Kidney (tissue), 14 donors: ENCODE results near the gene PLD2. TPM values are rescaled to one million over a fixed set of nuclear protein-coding genes. Genes with fewer than 3 reads are reported as not detected.

Source experiments
- DNase-seq, 5 donors: peaks; one replicate each; pipeline ENCODE4 v3.0.0-alpha.2; 2013 to 2020
- FAIRE-seq: peaks from 2 replicates; lab custom pipeline; 2012; peaks lifted over from hg19 to GRCh38; lab: Jason Lieb, UNC
- H3K27ac ChIP-seq, 2 donors: one replicate each; pipeline ENCODE4 v1.7.0; 2013; ENCODE audit warnings: low read depth in 2 of 2, low read length in 2 of 2, inconsistent platforms in 1 of 2
- H3K27me3 ChIP-seq: one replicate; pipeline ENCODE4 v1.7.1; 2013; ENCODE audit warnings: low read length, inconsistent platforms; ENCODE audit not compliant: control insufficient read depth, insufficient read depth
- H3K36me3 ChIP-seq, 3 donors: one replicate each; pipeline versions ENCODE4 v1.7.0 to v1.7.1; 2013; ENCODE audit warnings: low read length in 3 of 3, control low read depth in 1 of 3, inconsistent platforms in 1 of 3; ENCODE audit not compliant: insufficient read depth in 3 of 3, control insufficient read depth in 2 of 3
- H3K4me1 ChIP-seq, 3 donors: one replicate each; pipeline versions ENCODE4 v1.7.0 to v1.7.1; 2013; ENCODE audit warnings: low read length in 3 of 3, inconsistent platforms in 1 of 3, low read depth in 1 of 3; ENCODE audit not compliant: control insufficient read depth in 2 of 3, insufficient read depth in 2 of 3
- H3K4me3 ChIP-seq, 3 donors: one replicate each; pipeline versions ENCODE4 v1.7.0 to v1.8.1; 2013; ENCODE audit warnings: low read length in 3 of 3, control low read depth in 1 of 3, inconsistent platforms in 1 of 3
- H3K9ac ChIP-seq, 3 donors: one replicate each; pipeline versions ENCODE4 v1.7.0 to v1.7.1; 2013; ENCODE audit warnings: low read length in 3 of 3, control low read depth in 1 of 3, inconsistent platforms in 1 of 3
- H3K9me3 ChIP-seq, 3 donors: one replicate each; pipeline versions ENCODE4 v1.7.0 to v1.7.1; 2013; ENCODE audit warnings: low read length in 3 of 3, control low read depth in 1 of 3, inconsistent platforms in 1 of 3; ENCODE audit not compliant: control insufficient read depth in 2 of 3, insufficient read depth in 1 of 3
- CTCF ChIP-seq: IDR thresholded peaks from 3 replicates; pipeline ENCODE4 v1.5.1; 2012; ENCODE audit warnings: mild to moderate bottlenecking, moderate library complexity, borderline replicate concordance; ENCODE audit not compliant: insufficient read depth; ENCODE audit errors: extremely low read depth
- intact Hi-C: fragments of 100-400 bp; cut with DNase I; formaldehyde crosslinking; loops from one replicate; pipeline ENCODE4 v1.11.1; 2022
- polyA plus RNA-seq: library from polyadenylated mRNA; stranded (reverse); fragments of 350-450 nt; fragmentation: Illumina TruSeq; extraction: RNeasy Lipid Tissue Mini Kit (QIAGEN cat#74804); gene quantifications from one replicate; pipeline ENCODE4 v1.2.3, GENCODE V29; 2014; ENCODE audit warnings: low read depth, low replicate concordance; ENCODE audit not compliant: insufficient read depth
- total RNA-seq: library from RNA; stranded (reverse); fragmentation: NEBNext Ultra II Directional; extraction: Animal tissue kit (Norgen Biotek cat#: 25700); gene quantifications from one replicate; pipeline ENCODE4 v1.2.1, GENCODE V29; 2021
- donor health status: control.
- donor health status: control.
- donor health status: control.
- donor health status: control.
- donor health status: control.
- donor health status: DM: yes; HTN: yes; CAD: no.
- donor health status: Normal renal cell carcinoma (clear cell type).

PLD2 gene
- total and polyA plus RNA-seq, 2 donors from 2014 or later = 9.2 to 45.4 TPM

- Histone ChIP-seq H3K27me3 (no peaks in the 10 kb centered on the region), H3K27ac (no peak overlapping the region), H3K9me3 (no peaks in the 10 kb centered on the region), H3K4me3 (no peak overlapping the region), H3K36me3 (no peaks in the 10 kb centered on the region), H3K4me1 (no peaks in the 10 kb centered on the region), H3K9ac (no peak overlapping the region)
- no peak for TF ChIP-seq CTCF
- FAIRE-seq (no peak), DNase-seq (peak in 1 of 5 donors; percentile 5)
- intact Hi-C loops = no loop called here
Measured at GRCh38 chr17:4766201-4766600, 40.8 kb upstream of the PLD2 start.

- FAIRE-seq (no peak), DNase-seq (peak in 1 of 5 donors; percentile 2)
- Histone ChIP-seq H3K4me3 (no peak overlapping the region), H3K9ac (no peak overlapping the region), H3K27me3 (no peaks in the 10 kb centered on the region), H3K27ac (no peak overlapping the region), H3K9me3 (no peaks in the 10 kb centered on the region), H3K4me1 (no peaks in the 10 kb centered on the region), H3K36me3 (no peaks in the 10 kb centered on the region)
- intact Hi-C loops = no loop called here
- TF ChIP-seq CTCF = no peak
Measured at GRCh38 chr17:4766723-4767122, 40.2 kb upstream of the PLD2 start.

- H3K36me3 ChIP-seq = no peaks in the 10 kb centered on the region
- TF ChIP-seq CTCF = no peak
- FAIRE-seq = no peak
- H3K27me3 ChIP-seq = no peaks in the 10 kb centered on the region
- H3K9ac ChIP-seq = no peak overlapping the region
- no peak overlapping the region for H3K4me3 ChIP-seq
- no peaks in the 10 kb centered on the region for H3K9me3 ChIP-seq
- peak in 1 of 5 donors; percentile 17 for DNase-seq
- intact Hi-C loops = no loop called here
- no peak overlapping the region for H3K27ac ChIP-seq
- H3K4me1 ChIP-seq = no peaks in the 10 kb centered on the region
Measured at GRCh38 chr17:4768298-4768697, 38.7 kb upstream of the PLD2 start.

DNA sequence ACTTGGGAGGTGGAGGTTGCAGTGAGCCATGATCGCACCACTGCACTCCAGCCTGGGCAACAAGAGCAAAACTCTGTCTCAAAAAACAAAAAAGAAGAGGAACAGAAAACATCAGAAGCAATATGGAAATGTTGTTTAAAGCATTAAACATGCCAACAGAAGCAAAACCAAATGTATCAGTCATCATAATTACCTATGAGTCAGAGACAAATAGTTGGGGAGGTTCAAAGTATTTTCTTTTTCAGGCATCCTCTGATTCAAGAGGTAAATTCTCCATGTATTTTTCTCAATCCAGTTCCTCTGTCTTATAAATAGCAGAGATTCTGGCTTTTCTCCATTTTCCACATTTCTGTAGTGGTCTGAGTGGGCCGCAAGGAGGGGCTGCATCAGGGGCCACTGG lies 37.3 kb upstream of the PLD2 start:
- Histone ChIP-seq H3K27ac (no peak overlapping the region), H3K9ac (no peak overlapping the region), H3K4me3 (no peak overlapping the region), H3K9me3 (no peaks in the 10 kb centered on the region), H3K36me3 (no peaks in the 10 kb centered on the region), H3K27me3 (no peaks in the 10 kb centered on the region), H3K4me1 (no peaks in the 10 kb centered on the region)
- intact Hi-C loops = no loop called here
- TF ChIP-seq CTCF = no peak
- FAIRE-seq = no peak
- DNase-seq = no peak
